Measurements from ENCODE around the gene EFCAB8.

GRCh38 chr20:32870985-32871384 lies 12.3 kb downstream of the EFCAB8 start:
- TF ChIP-seq, protein P1, sequence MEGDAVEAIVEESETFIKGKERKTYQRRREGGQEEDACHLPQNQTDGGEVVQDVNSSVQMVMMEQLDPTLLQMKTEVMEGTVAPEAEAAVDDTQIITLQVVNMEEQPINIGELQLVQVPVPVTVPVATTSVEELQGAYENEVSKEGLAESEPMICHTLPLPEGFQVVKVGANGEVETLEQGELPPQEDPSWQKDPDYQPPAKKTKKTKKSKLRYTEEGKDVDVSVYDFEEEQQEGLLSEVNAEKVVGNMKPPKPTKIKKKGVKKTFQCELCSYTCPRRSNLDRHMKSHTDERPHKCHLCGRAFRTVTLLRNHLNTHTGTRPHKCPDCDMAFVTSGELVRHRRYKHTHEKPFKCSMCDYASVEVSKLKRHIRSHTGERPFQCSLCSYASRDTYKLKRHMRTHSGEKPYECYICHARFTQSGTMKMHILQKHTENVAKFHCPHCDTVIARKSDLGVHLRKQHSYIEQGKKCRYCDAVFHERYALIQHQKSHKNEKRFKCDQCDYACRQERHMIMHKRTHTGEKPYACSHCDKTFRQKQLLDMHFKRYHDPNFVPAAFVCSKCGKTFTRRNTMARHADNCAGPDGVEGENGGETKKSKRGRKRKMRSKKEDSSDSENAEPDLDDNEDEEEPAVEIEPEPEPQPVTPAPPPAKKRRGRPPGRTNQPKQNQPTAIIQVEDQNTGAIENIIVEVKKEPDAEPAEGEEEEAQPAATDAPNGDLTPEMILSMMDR (IDR thresholded peaks at IDR 0.05; ENCODE audit: low read depth, low read length), result no peak
- TF ChIP-seq POLR2A (IDR thresholded peaks at IDR 0.05; ENCODE audit: extremely low read depth, insufficient read length), result no peak

All from NB4 (cell line).